Thyroid gland (tissue), 4 donors: ENCODE data around the gene MPZL2.

Source experiments
- POLR2A ChIP-seq, 2 donors: fragments of 450-650 bp; IDR thresholded peaks; one replicate each; pipeline ENCODE4 v1.6.1; 2017; ENCODE audit warnings: antibody characterized with exemption in 2 of 2, mild to moderate bottlenecking in 2 of 2, moderate library complexity in 1 of 2
- TF ChIP-seq, protein P1 (sequence below), 6 experiments: fragments of 200-600 bp in 3 of 6; fragments of 450-650 bp in 3 of 6; sonication (generic) in 3 of 6; IDR thresholded peaks; one replicate each; pipeline ENCODE4 v1.5.1; 2016 to 2019; ENCODE audit warnings: antibody characterized with exemption in 6 of 6, mild to moderate bottlenecking in 2 of 6, inconsistent platforms in 1 of 6, moderate library complexity in 1 of 6

DNA sequence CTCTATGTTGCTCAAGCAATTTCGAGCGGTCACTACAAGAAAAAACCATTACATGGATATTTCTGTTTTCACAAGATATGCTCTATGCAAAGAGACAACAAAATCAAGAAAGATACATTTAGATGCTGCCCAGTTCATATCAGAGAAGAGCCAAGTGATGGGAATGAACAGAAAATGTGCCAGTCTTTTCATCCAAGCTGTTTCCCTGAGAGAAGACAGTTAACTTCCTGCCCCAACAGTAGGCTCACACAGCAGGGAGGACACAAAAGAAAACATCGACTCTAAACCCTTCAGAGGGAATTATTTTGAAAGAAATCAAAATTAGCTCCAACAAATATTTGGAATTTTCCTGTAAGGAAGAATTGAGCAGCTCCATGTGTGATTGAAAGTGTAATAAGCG lies 50.9 kb downstream of the MPZL2 start:
- TF ChIP-seq, protein P1, sequence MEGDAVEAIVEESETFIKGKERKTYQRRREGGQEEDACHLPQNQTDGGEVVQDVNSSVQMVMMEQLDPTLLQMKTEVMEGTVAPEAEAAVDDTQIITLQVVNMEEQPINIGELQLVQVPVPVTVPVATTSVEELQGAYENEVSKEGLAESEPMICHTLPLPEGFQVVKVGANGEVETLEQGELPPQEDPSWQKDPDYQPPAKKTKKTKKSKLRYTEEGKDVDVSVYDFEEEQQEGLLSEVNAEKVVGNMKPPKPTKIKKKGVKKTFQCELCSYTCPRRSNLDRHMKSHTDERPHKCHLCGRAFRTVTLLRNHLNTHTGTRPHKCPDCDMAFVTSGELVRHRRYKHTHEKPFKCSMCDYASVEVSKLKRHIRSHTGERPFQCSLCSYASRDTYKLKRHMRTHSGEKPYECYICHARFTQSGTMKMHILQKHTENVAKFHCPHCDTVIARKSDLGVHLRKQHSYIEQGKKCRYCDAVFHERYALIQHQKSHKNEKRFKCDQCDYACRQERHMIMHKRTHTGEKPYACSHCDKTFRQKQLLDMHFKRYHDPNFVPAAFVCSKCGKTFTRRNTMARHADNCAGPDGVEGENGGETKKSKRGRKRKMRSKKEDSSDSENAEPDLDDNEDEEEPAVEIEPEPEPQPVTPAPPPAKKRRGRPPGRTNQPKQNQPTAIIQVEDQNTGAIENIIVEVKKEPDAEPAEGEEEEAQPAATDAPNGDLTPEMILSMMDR (IDR thresholded peaks at IDR 0.05): no peak
- no peak for TF ChIP-seq POLR2A (IDR thresholded peaks at IDR 0.05)
